ENCODE results near the gene DOCK10.

The DOCK10 gene

DNA sequence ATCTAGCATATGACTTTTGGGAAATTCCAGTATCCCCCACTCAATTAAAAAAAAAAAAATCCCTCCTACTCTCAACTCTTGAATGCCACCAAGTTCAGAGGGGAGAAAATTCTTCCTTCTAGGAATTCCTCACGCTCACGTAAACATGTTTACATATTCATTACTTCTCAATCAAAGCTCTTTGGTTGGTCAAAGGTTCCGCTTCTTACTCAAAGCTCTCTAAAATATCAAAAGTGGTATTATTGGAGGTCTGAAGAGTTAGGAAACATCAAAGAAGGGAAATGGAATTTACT lies 4.1 kb downstream of the DOCK10 start:
- DNase-seq (ENCODE audit: low spot score): no peak
- TF ChIP-seq, protein P1, sequence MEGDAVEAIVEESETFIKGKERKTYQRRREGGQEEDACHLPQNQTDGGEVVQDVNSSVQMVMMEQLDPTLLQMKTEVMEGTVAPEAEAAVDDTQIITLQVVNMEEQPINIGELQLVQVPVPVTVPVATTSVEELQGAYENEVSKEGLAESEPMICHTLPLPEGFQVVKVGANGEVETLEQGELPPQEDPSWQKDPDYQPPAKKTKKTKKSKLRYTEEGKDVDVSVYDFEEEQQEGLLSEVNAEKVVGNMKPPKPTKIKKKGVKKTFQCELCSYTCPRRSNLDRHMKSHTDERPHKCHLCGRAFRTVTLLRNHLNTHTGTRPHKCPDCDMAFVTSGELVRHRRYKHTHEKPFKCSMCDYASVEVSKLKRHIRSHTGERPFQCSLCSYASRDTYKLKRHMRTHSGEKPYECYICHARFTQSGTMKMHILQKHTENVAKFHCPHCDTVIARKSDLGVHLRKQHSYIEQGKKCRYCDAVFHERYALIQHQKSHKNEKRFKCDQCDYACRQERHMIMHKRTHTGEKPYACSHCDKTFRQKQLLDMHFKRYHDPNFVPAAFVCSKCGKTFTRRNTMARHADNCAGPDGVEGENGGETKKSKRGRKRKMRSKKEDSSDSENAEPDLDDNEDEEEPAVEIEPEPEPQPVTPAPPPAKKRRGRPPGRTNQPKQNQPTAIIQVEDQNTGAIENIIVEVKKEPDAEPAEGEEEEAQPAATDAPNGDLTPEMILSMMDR (IDR thresholded peaks at IDR 0.05; ENCODE audit: borderline replicate concordance, control extremely low read depth, extremely low read depth, insufficient read depth, missing control alignments): no peak
- in situ Hi-C loops (cut with MboI; ENCODE audit: low sequenced_read_pairs, unreplicated experiment): no loop called here

DNA sequence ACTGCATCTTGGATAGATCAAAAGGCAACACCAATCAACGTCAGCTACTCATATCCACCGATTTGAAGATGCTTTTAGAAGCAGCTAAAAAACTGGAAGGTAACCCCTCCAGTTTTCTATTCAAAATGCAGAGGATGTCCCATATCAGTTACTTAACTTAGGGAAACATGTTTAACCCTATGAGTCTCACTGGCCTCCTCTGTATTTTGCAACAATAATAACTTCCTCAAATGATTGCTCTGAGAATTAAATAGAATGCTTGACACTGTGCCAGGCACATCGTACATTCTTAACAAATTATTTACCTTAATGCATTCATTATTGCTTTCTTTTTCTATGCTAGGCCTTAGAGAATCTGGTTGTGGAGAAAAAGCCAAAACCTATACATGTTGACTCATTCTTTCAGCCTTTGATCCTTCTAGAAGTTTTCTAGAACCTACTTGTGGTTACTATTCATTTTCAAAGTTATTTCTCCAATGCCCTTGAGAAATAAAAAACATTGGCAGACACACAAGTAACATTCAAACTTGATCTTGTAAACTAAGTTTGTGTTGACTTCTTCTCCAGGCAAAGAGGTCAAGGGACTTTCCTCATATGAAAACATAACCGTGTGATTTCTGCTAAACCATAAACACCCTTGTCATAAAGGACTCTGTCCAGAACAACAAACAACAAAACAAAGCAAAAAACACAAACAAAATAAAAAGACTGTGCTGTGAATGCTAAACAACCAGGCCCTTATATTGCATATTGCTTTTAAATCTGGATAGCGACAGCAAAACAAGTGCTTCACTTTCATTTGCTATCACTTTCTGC lies 4.6 kb downstream of the DOCK10 start:
- TF ChIP-seq, protein P1 (IDR thresholded peaks at IDR 0.05; ENCODE audit: borderline replicate concordance, control extremely low read depth, extremely low read depth, insufficient read depth, missing control alignments): no peak
- no peak for DNase-seq (ENCODE audit: low spot score)
- in situ Hi-C loops (cut with MboI; ENCODE audit: low sequenced_read_pairs, unreplicated experiment): no loop called here

DNA sequence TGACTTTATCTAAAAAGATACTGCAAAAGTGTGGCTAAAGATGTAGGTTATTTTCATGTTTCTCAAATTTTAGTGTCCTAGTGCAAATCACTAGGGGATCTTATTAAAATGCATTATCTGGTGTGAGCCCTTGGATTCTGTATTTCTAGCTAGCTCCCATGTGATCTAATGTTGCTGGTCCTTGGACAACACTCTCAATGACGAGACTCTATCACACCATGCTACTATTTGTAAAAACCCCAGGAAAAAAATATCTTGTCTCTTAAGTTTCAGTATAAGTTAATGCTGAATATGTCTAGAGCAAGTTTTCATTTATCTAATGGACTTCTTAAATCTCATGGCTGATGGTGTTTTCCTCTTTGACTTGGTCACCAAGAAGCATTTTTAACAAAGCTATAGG lies 5.8 kb downstream of the DOCK10 start:
- TF ChIP-seq, protein P1 (IDR thresholded peaks at IDR 0.05; ENCODE audit: borderline replicate concordance, control extremely low read depth, extremely low read depth, insufficient read depth, missing control alignments): no peak
- DNase-seq (ENCODE audit: low spot score): no peak
- in situ Hi-C loops (cut with MboI; ENCODE audit: low sequenced_read_pairs, unreplicated experiment): no loop called here

DNA sequence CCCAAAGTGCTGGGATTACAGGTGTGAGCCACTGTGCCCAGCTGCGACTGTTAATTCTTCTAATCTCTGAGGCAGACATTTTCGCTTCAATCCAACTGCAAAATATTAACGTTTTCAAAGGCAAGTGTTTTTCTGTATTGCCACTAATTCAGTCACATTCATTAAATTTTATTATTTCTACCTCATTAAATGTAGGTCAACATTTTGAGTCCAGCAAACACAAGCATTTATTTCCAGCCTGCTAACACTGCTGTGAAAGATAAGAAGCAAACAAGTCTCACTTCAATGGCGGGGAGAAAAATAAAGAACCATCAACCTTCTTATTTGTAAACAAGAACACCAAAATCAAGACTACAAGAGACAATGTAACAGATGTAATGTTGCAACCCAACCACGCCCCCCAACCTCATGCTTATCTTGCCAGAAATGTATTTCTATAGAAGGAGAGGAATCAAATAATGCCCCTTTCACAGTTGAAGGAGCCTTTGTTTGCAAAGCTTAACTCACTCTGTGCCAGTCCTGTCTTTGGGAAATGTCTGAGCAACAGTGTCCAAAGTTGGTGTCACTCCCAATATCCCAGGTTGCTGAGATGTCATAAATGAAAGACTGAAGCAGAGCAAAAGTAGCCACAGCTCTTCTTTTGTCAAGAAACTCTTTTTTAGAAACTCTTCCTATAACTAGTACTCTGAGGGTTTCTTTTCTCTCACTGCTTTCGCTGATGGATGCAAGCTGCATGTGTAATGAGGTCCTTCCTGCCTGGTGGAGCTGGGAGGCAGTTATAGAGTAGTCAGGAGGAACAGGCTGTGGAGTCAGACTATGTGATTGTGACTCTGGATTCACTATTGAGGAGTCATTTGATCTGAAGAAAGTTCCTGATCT lies 8.6 kb downstream of the DOCK10 start:
- DNase-seq (ENCODE audit: low spot score): no peak
- TF ChIP-seq, protein P1 (IDR thresholded peaks at IDR 0.05; ENCODE audit: borderline replicate concordance, control extremely low read depth, extremely low read depth, insufficient read depth, missing control alignments): no peak
- in situ Hi-C loops (cut with MboI; ENCODE audit: low sequenced_read_pairs, unreplicated experiment): no loop called here

DNA sequence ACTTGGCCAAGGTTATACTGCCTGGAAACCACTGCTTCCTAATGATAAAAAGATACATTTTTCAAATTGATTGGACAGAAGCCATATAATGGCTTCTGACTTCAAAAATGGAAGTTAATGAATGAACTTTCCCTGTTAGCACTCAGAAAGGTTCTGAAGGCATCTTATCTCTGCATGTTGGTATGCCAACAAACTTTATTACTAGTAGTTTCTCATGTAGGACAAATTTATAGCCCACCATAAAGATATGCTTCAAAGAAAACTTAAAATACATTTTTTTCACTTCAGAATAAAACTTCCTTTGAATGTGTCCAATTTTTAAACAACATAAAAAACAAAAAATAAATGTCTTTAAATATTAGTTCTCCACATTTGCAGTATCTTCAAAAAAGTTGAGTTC lies 10.0 kb downstream of the DOCK10 start:
- no peak for DNase-seq (ENCODE audit: low spot score)
- in situ Hi-C loops (cut with MboI; ENCODE audit: low sequenced_read_pairs, unreplicated experiment): no loop called here
- TF ChIP-seq, protein P1 (IDR thresholded peaks at IDR 0.05; ENCODE audit: borderline replicate concordance, control extremely low read depth, extremely low read depth, insufficient read depth, missing control alignments): no peak

DNA sequence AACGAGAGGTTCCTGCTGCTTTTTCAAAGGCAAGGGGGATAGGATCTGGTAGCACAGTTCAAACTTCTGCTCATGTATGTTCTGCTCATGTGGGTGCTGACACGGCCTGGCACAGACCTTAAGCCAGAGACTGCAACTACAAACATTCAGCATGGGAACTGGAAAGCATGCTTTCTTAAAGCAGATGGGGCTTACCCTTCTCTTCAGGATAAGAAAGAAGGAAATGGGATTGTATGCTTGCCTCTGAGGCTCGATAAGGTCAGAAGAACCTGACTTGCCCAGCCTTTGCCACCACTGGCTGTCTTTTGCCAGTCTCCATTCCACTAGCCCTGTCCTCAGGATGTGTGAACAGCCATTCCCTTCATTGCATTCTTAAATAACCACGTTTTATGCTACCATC lies 10.7 kb downstream of the DOCK10 start:
- DNase-seq (ENCODE audit: low spot score): no peak
- TF ChIP-seq, protein P1 (IDR thresholded peaks at IDR 0.05; ENCODE audit: borderline replicate concordance, control extremely low read depth, extremely low read depth, insufficient read depth, missing control alignments): no peak
- in situ Hi-C loops (cut with MboI; ENCODE audit: low sequenced_read_pairs, unreplicated experiment): no loop called here
